Airway epithelial cell (primary cell): ENCODE measurements around the gene RBM46. TPM values are rescaled to one million over a fixed set of nuclear protein-coding genes. Genes with fewer than 3 reads are reported as not detected.

Source experiments
- total RNA-seq: library from RNA; depleted of rRNA; stranded (reverse); fragments of >200 nt; gene quantifications from 2 replicates; pipeline ENCODE4 v1.2.3, GENCODE V29; 2015

Gene RBM46, protein sequence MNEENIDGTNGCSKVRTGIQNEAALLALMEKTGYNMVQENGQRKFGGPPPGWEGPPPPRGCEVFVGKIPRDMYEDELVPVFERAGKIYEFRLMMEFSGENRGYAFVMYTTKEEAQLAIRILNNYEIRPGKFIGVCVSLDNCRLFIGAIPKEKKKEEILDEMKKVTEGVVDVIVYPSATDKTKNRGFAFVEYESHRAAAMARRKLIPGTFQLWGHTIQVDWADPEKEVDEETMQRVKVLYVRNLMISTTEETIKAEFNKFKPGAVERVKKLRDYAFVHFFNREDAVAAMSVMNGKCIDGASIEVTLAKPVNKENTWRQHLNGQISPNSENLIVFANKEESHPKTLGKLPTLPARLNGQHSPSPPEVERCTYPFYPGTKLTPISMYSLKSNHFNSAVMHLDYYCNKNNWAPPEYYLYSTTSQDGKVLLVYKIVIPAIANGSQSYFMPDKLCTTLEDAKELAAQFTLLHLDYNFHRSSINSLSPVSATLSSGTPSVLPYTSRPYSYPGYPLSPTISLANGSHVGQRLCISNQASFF
- not detected in 2 replicates for total RNA-seq

GRCh38 chr4:154781126-154781982, at the start of gene RBM46:
TSS of gene RBM46 (plus strand) at chr4:154781272. CDS start at chr4:154796753, 15,481 bp downstream.

GRCh38 chr4:154743683-154744340, 37.3 kb upstream of the RBM46 start, which contains the start of gene LRAT:
TSS of gene LRAT (plus strand) at chr4:154744000. CDS start at chr4:154744327, 327 bp downstream.

Other genes with a start within 250 kb of the RBM46 start
- gene PLRG1, start 230.9 kb upstream of the RBM46 start, total RNA-seq: 53.6 and 60.6 TPM in 2 replicates
- gene FGB, start 218.3 kb upstream of the RBM46 start, total RNA-seq: not detected in 2 replicates
- gene FGA, start 190.5 kb upstream of the RBM46 start, total RNA-seq: not detected in 2 replicates
- not detected in 2 replicates for gene FGG, start 168.6 kb upstream of the RBM46 start, total RNA-seq
- 1.3 and 1.4 TPM in 2 replicates for gene LRAT, start 37.3 kb upstream of the RBM46 start, total RNA-seq